NCI-H187 treated with DMSO at 0.1 percent for 48 hours (cell line): ENCODE data around the gene FMN1.

ENCODE experiments used
- DNase-seq: peaks from one replicate; lab custom pipeline; 2025; lab: John Stamatoyannopoulos, UW

FMN1 gene

DNA sequence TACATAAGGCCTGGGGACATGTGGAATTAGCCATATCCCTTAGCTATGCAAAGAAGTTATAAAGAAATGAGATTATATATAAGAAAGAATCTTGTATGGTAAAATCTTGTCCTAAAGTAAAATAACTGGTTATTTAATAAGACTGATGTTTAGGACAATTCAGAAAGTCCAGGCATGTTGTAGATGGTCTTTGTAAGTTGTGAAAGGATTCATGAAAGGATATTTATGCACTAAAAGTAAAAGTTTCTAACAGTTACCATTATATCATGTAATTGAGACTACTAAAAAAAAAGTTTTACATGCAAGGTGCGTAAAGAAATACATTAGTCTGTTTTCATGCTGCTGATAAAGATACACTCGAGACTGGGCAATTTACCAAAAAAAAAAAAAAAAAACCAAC is 146.3 kb downstream of the FMN1 start:
- no peak for DNase-seq

DNA sequence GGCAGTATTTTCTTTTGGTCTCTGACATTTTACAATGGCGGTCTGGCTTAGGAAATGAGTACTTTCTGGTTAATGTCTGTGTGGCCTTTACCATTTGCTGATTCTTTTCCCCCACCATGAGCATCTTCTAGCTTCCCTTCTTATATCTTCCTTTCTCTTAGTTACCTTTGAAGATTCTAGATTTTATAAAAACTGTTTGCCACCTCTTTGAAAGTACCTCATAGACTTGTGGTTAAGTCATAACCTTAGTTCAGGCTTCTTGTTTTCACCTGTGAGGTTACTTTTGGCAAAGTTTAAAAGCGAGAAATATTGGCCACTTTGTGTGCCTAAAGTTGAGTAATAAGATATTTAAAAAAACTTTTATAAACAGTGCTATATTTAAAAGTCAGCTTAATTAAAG is 147.4 kb downstream of the FMN1 start:
- no peak for DNase-seq

DNA sequence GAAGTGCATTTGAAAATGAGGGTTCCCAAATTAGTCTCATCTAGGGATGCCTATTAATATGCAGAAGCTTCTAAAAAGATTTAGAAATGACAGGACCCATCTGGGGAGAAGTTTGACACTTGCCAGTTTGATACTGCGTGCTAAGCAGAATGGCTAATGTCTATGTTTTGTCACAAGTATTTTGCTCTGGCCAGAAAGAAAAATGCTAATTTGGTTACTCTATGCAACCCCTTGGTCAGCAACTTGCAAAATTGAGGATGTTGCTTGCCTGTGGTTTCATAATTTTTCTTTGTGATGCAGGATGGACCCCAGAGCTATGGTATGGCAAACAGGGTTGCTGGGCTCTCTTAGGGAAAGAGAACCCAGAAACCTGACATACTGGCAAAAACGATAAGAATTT is 148.2 kb downstream of the FMN1 start:
- no peak for DNase-seq

DNA sequence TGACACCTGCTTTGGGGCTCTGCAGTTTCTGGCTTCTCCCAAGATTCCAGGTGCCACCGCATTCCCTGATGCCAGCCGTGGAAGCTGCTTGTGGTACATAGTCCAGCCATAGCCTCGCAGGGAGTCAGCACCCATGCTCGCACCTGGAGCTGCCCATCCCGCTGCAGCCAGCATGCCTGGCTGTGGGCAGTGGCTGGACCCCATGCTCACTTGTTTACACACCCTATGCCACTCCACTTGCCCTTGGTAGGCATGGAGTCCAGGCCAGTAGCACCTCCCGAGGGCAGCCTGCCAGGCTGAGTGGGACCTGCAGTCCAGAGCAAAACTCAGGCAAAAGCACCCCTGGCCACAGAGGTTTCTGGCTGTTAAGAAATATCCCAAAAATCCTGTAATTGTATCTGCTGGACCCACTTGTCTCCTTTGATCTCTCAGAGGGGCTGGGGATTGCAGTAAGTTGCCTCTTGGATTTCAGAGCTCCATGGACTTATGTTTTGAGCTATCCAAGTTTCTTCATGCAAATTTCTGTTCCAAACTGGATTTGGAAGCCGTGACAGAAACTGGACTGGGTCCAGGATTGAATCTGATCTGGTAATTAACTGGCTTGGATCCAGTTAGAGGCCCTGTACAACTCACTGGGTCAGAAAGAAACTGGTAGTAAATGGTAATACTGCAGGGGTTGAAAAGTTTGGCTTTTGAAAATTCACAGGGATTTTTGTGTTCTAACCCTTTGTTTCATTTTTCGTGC is 149.3 kb downstream of the FMN1 start:
- DNase-seq = no peak

DNA sequence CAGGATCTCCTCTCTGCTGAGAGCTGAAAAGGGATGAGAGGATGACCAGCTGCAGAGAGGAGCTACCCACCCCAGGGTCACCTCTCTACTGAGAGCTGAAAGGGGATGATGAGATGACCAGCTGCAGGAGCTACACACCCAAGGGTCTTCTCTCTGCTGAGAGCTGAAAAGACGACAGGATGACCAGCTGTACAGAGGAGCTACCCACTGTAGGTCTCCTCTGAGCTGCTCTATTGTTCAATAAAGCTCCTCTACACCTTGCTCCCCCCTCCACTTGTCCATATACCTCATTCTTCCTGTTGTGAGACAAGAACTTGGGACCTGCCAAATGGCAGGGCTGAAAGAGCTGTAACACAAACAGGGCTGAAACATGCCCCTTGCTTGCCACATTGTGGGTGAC is 149.9 kb downstream of the FMN1 start:
- no peak for DNase-seq

DNA sequence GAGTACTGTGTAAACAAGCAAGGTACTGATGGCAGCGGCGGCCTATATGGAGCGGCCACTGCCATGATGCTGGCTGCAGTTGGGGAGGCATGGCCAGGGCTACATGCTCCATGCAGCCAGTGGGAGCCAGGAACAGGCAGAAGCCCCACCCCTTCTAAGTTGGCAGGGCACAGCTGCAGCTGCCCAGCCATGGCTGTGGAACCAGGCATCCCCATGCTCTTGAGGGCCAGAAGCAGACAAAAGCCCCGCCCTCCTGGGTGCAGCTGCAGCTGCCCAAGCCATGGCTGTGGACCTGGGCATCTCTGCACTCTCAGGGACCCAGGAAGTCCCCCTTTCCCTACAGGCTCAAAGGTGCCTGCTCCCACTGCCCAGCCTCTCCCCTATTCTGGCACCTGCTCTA is 150.9 kb downstream of the FMN1 start:
- no peak for DNase-seq

DNA sequence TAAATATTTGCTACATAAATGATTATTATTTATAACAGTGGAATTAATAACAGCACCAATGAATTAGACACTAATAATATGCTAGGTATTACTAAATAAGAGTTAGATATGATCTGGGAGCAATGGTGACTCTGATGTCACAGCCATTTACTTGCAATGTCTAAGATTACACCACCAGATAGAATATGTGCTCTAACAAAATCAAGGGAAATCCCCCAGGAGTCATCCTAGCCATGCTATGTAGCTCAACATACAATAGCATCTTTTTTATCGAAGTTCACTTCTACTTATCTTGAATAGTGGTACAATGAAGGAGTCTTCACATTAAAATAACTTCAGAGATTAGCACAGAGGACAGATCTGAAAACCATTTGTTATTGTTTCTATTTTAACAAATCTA is 154.0 kb downstream of the FMN1 start:
- no peak for DNase-seq

DNA sequence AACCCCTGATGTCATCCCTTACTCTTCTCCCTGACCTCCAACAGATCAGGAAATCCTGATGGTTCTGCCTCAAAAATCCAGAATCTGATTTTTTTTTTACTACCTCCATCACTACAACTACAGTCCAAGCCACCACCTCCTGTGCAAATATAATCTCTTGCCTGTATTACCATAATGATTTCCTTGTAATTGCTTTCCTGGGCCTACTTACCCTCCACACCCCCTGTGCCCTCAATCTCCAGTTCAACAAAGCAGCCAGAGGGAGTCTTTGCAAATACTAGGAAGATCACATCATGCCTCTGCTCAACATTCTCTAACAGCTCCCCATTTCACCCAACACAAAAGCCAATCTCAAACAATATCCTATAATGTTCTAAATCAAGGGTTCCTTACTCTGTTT is 159.9 kb downstream of the FMN1 start:
- DNase-seq = no peak

DNA sequence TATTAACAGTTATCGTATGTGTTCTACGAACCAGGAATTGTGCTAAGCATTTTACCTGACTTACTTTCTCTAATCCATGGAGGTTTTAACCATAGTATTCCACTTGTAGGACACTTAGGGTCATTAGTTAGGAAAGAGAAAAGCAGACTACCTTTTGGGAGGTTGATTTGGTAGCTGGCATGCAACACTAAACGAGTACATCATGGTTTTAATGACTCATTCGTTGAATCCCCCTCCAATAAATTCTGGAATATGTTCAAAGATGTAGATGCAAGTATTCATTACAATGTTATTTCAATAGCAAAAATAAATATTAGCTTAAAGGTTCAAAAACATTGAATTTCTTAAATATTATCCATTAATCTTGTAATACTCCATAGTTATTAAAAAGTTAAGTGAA is 162.5 kb downstream of the FMN1 start:
- no peak for DNase-seq

DNA sequence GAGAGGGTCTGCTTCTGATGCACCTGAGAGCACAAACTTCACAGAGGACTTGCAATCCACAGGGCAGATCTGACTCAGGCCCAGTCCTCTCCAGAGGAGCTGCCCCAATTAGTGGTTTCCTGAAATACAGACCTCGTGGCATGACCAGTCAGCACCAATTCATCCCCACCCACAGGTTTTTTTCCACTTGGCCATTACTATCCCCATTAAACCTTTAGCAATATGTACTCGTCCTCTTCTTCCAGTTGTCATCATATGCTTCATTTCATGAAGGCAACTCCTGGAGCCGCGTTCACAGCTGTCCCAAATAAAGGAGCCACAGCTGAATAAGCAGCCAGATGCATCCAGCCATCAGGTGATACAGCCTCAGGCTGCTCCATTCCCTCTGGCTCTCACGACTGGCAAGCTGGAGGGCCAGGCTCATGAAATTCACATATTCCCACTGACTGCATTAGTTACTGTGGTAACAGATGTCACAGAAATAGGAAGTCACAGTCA is 163.1 kb downstream of the FMN1 start:
- DNase-seq = no peak

DNA sequence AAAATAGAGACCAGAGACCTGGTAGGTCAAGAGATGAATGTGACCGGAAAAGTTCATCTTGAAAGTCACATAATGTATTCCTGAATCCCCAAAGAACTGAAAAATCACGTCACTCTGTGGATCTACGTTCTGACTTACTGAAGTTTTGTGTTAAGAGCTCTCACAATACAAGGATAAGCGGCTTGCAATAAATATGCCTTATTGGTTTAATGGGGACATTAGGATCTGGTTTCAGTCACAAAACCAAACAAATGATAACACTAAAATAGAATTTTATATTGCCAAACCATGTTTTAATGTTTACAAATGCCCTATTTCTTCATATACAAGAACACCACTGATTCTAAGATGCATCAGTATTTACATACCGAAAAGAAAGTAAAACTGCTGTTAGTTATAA is 164.2 kb downstream of the FMN1 start:
- DNase-seq = no peak

DNA sequence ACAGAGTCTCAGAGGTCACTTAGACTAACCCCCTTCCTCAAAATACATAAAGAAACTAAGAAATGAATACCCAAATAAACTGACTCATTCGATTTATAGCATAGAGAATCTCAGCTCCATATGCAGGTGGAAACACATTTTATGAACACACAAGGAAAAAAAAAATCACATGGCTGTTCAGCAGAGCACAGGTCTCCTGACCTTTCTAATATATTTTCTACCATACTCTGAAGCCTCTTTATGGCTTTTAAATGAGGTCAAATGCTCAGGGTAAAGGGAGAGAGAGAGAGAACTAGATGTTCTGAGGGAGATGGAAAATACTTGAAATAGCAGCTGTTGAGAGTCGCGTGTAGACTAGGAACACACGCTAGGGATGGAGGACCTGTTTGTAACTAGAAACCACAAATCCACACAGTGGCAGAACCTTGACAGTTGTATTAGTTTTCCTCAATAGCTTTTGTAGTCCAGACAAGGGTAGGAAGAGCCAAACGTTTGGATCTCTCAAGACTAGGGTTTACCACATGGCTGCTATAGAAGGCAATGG is 165.3 kb downstream of the FMN1 start:
- no peak for DNase-seq

DNA sequence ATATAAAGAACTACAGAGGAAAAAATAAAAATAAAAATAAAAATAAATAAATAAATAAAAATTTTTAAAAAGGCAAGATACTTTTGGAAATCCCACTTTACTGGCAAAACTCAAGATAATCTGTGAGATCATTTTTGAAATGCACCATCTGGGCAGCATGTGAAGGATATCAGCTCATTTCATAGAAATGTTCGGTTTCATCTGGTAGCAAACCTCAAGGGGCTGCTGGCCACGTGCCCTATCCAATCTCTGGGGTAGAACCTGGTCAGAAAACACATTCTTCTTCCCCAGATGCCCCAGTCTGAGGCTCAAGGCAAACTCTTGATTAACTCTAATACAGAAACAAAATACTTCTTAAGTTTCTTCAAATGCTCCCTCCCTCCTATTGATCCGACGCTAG is 166.0 kb downstream of the FMN1 start:
- DNase-seq = no peak

DNA sequence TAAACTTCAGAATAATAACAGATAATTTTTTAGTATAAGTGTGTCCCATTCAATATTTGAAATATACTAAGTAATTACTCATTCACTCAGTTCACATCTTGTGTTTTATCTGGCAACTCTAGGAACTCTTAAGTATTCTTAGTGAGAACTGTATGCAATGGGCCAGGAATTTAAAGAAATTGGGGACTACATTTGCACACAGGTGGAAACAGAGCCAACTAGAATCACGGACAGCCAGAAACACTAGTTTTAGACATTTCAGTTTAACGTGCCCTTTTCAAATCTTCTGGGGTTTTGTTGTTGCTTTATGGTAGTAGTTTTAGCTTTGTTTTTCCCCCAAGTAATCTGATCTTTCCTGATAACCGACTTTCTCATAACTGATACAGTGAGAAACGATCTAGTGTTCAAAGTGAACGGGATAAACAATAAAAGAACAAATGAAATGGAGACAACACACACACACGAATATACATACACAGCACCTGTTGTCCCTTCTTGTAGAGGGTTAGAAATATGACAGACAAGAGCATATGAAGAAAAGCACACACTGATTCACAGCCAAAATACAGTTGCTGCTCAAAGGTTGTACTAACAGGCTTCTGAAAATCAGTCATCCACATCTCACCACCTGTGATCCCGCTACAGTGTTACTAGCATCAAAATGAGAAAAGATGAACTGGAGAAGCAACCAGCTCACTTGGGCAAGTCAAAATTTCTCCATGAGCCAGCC is 167.0 kb downstream of the FMN1 start:
- no peak for DNase-seq

DNA sequence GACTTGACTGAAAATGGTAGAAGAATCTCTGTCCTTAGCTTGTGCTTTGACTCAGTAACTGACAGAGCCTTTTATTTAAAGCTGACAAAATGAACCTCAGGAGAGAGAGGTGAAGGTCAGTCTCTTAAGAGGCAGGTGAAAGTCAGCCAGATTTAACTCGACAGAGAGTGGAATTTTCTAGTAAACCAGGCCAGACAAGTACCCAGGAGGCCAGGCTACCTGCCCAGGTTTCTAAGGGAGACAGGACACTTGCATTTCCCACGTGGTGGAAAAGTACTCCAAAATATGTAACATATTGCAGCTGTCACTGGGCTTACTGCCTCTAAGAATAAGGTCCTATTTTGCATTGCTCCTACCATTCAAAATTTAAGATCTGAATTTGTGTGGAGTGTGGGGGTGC is 167.9 kb downstream of the FMN1 start:
- no peak for DNase-seq

DNA sequence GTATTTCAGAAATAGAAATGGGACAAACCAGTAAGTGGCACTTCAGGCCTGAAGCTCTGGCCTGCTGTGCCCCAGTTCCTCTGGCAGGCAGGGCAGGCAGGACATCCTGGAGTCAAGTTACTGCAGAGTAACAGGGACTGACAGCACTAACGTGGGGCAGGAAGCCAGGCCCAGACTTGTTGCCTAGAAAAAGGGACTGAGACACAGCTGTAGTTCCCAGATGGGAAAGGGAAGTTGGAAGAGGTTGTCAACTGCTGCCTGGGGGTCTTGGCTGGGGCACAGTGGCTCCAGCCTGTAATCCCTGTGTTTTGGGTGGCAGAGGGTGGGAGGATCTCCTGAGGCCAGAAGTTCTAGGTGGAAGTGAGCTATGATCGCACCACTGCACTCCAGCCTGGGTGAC is 171.9 kb downstream of the FMN1 start:
- DNase-seq = no peak

DNA sequence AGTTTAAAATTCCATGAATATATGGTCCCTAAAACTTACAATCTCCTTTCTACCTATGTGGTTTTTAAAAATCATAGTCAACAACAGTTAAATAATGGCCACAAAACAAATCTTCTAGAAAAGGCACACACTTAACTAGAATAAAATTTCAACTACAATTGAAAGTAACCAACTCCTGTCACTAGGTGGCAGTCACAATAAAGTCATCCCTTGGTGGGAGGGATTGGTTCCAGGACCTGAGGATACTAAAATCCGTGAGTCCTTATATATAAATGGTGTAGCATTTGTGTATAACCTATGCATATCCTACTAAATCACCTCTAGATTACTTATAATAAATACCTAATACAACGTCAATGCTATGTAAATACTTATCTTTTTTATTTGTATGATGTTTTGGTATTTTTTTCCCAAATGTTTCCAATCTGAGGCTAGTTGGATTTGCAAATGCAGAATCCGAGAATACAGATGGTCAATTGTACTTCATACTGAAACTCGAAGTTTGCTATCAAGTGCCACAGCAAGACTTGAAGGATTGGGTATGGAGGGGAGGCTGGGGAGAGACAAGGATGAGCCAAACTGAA is 172.6 kb downstream of the FMN1 start:
- DNase-seq = no peak

DNA sequence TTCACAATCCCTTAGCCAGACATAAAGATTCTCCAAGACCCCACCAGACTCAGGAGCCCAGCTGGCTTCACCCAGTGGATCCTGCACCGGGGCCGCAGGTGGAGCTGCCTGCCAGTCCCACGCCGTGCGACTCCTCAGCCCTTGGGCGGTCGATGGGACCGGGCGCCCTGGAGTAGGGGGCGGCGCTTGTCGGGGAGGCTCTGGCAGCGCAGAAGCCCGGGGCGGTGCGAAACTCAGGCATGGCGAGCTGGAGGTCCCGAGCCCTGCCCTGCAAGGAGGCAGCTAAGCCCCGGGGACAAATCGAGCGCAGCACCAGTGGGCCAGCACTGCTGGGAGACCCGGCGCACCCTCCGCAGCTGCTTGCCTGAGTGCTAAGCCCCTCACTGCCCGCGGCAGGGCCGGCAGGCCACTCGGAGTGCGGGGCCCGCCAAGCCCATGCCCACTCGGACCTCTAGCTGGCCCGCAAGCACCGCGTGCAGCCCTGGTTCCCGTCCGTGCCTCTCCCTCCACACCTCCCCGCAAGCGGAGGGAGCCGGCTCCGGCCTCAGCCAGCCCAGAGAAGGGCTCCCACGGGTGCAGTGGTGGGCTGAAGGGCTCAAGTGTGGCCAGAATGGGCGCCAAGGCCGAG is 175.0 kb downstream of the FMN1 start:
- no peak for DNase-seq

DNA sequence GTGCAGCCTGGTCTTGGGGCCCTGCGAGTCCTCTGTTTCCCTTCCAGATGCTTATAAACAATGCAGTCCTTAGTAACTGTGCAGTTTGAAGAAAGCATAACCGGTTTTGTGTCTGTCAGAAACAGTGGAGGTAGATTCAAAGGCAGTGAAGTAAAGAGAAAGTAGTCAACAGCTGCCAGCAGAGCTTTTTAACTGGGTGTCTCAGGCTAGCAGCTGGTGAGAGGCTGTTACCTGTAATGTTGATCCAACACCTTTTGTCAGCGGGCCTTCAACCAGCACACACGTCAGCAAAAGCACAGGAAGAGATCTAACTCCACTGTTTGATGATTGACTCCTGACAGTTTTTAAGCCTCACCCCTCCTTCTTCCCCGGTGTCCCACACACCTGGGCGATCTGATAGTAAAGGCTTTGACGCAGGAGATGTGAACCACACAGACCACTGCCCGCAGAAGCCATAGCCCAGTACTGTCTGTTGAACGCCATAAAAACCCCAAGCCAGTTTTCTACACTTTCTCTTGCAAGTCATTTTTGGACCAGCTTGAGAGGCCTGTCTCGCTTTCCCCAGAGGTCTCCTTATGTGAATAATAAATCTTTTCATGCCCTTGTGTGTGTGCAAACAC is 178.0 kb downstream of the FMN1 start:
- DNase-seq = no peak

DNA sequence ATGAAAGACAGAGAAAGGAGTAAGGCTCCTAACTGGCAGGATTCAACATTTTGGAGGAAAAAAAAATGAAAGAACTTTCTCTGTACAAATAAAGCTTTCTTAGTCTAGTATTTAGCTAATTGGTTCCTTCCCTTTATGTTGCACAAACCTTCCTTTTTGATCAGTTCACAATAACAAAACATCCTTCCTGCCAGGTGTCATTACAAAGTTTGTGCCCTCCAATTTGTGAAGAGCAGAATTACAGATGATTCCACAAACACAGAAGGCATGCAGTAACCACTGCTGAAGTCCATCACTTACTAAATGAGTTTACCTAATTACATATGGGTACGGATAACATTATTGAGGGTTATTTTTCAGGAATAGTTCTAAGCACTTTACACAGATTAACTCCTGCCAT is 179.9 kb downstream of the FMN1 start:
- DNase-seq = no peak

DNA sequence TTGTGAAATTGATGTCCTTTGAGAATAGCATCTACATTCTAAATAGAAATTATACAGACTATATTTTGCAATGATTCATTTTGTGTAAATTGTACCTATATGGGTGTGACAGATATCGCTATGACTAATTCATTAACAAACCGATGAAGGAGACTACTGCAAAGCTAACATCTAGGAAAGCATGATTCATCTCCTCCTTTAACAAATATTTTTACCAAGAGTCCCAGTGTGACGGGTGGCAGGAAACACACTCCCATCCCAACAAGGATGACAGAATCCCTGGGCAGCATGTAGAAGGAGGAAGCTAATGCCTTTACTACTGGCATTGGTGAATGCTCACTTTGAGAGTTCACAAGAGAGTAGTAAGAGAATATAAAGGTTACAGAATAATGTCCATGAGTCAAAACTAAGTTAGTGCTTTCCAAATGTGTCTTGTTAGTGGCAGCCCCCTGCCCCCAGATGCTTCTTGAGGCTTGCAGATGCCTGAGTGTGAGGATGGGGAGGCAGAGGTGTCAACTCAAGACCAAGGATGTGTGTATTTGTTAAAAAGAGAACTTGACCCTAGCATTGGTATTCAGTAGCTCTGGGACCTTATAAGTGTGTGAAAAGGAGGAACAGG is 180.6 kb downstream of the FMN1 start:
- no peak for DNase-seq

DNA sequence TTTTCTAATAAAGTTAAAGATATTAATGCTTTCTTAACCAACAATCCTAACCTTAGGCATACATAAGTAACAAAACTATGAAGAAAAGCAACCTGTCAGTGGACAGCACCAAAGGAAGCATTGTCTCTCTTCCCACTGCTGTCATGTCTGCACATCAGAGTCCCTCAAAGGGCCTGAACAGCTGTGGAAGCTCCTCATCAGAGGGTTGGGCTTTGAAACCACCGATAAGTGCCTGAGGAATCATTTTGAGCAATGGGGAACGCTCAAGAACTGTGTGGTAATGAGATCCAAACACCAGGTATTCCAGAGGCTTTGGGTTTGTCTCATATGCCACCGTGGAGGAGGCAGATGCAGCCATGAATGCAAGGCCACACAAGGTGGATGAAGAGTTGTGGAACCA is 182.5 kb downstream of the FMN1 start:
- DNase-seq = no peak
